Brain pericyte (primary cell): ENCODE measurements around the gene GRPR.

Source experiments
- DNase-seq: peaks from one replicate; pipeline ENCODE4 v3.0.0-alpha.2; 2012; ENCODE audit warnings: low read depth, low spot score

GRPR gene

DNA sequence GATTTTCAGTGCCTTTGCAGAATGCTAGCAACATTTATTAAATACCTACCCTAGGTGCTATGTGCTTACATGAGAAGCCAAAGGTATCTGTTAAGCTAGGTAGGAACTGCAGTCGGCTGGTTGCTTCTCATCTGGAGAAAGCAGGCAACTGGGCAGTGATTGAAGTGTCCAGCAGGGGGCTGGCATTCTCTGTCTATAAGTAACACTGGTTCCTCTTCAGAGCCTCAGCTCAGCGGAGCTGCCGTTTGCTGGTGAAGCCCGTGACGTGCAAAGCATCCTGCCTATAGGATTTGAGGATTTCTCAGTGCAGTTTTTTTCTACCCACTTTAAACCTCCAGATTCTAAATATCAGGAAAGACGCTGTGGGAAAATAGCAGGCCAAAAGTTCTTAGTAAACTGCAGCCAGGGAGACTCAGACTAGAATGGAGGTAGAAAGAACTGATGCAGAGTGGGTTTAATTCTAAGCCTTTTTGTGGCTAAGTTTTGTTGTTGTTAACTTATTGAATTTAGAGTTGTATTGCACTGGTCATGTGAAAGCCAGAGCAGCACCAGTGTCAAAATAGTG is at the start of gene GRPR:
GRPR (plus strand) TSS at position 344 of the 565 bp plus-strand sequence. CDS start 389 bp downstream, outside the sequence.
- DNase-seq, result peak; percentile 12

DNA sequence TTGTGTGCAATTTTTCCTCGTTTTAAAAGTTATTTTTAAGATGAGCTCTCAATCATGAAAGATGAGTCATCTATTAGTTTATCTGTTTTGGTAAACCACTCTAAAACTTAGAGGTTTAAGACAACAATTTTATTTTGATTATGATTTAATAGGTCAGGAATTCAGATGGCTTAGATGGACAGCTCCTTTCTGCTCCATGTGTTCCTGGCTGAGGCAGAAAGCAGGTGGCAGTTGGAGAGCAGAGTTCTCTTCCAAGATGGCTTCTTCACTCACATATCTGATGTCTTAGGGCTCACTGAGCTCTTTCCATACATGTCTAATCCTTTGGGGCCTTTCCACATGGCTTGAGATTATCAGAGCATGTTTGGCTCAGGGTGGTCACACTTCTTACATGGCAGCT is 48.3 kb upstream of the GRPR start:
- no peak for DNase-seq

DNA sequence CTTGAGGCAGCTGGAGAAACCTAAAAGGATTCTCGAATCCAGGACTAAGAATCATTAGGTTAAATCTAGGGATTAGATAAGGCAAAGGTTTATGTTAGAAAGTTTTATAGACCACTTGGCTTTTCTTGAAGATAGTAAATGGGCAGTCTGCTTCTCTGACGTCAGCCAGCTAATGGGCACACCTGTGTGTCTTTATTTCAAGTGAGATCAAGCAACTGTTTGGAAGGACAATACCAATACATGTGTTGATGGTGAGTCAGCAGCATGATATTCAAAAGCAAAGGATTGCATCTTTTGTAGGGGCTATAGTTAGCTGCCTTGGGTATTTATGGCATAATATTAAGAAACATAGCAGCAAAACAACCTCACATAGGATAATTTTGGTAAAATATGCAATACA is 46.5 kb upstream of the GRPR start:
- DNase-seq, result no peak

DNA sequence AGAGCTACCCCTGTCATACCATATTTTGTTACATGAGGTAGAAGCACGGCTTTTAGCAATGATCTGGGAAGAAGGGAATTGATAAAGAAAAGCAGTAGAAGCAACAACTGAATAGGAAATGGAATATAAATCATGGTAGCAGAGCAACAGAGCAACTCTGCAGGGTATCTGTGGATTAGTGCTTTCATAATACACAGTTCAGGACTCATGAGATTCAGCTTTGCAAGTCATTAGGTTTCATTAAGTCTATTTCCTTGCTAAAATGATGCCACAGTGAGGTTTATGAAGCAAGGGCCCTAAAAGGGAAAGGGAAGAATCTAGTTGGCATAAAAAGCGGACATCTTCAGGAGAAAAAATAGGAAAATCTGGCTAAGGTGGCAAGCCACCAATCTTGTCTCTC is 45.6 kb upstream of the GRPR start:
- DNase-seq, result no peak

DNA sequence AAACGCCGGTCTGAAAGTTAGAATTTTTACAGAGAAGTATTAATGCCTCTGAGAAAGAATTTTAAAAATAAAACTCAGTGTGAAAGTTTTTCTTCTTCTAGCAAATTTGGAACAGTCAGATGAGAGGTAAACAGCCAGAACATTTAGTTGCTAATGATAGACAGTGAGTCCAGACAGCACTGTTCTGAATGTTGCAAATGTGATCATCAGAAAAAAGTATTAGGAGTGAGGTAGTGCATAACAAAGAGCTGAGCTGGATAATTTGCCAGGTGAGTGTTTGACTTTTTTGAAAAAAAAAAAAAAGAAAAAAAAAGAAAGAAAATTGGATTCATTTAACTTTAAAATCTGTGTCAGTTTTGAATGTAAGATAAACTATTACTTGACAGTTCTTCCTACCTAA is 42.0 kb upstream of the GRPR start:
- DNase-seq, result no peak

DNA sequence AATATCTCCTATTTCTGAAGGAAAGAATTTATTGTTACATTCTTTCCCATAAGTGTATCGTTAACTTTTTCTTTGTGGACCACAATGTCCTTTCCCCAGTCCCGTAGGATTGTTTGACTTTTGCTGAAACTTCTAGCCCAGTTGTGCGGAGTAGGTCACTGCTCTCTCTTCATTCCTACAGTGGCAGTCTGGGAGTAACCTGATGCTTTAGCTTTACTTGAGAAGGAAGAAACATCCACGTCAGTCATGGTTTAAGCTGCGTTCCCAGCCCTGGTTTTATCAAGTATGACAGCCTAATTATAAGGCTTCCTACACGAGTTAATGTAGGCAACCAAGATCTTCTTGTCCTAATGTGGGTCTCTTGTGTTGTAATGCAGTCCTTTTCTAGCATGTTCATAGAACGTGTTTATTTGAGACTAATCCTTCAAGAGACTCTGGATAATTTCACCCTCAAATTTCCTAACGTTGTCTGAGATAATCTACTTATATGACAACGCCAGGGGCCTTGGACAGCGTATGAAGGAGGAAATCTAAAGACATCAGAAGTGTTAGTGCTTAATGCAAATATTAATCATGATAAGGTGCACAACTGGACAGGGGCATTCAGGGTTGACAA is 40.8 kb upstream of the GRPR start:
- DNase-seq, result no peak

DNA sequence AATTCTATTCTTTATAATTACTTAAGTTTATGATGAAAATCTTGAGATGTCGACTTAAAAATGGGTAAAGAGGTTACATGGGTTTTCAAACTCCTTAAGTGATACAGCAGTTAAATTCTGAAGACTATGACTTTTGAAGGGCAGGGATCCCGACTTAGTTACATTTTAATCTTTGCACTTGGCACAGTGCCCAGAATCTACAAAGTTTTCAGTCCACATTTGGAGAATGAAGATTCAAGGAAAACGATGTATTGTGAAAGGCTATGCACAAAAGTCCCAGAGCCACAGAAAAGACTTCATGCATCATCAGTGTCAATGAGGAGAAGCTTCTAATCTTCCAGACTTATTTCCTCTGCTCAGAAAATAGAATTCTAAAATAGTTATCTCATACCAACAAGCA is 36.3 kb upstream of the GRPR start:
- DNase-seq, result no peak

DNA sequence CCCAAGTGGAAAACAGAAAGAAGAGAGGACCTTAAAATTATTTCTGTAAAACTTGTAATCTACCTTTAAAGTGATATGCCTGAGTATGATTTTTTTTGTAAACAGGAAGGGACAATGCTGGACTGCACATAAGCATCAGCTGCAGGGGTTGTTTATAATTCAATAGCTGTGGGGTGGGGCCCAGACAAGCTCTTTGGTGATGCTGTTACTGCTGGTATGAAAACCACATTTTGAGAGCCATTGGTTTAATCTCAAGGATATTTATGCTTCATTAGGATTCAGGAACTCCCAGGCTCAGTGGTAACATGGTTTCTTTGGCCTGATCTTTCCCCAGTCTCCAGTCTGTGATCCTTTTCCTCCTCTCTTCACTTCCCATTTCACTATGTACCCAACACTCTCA is 34.3 kb upstream of the GRPR start:
- no peak for DNase-seq

DNA sequence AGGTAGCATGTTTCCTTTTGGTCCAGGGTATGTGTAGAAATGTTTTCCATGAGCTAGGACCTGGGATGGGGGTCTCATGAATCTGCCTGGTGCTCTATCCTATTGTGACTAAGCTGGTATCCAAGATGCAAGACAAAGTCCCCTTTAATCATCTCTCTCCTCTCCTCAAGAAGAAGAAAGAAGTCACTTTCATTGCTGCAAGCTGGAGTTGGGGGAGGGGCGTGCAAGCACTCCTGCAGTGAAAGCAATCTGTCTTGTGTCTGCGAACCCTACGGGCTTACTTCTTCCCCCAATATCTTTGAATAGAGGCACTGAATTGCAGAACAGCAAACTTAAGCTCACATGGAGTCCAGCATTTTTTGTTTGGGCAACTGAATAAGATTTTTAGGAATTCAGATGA is 27.2 kb upstream of the GRPR start:
- no peak for DNase-seq

DNA sequence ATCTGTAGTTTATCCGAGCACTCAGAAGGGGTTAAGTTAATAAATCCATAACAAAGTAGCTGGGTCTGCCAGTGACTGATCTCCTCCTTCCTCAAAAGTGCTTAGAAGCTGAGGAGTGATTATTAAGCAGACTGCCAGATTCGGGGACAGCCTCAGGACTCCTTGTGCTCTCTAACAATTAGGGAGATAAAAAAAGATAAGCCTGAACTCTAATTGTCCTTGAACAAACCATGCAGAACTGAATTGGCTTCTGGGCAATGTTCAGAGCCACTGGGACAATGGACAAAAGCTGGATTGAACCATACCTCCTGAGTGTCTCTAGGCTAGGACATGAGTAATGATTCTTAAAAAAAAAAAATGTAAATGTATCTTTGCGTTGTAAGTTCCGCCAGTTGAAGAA is 22.7 kb upstream of the GRPR start:
- no peak for DNase-seq

DNA sequence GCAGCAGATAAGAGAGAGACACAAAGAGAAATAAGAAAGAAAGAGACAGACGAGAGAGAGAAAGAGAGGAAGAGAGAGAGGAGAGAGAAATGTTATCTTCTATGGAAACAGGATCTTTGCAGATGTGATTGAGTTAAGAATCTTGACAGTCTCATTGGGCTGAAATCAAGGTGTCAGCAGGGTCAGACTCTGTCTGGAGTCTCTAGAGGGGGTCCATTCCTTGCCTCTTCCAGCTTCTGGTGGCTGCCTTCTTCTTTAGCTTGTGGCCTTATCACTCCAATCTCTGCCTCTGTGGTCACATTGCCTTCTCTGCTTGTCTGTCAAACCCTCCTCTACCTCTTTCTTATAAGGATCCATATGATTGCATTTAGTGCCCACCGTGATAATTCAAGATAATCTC is 21.8 kb upstream of the GRPR start:
- DNase-seq, result no peak

DNA sequence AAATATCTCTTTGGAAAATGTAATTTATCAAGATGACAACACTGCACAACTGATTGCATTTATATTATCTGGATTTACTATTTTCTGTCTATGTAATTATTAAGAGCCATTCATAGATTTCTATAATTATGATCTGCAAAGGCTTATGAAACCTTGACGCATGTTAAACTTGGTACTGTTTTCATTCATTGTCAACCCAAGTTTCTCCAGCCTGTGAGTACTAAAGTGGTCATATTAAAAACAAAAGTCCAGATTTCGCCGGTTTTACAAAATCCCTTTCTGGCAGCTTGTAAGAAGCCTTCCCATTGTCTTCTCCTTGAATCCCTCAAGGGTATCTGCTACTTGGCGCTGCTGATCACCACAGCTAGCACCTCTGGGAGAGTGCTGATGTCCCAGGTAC is 19.7 kb upstream of the GRPR start:
- DNase-seq, result no peak

DNA sequence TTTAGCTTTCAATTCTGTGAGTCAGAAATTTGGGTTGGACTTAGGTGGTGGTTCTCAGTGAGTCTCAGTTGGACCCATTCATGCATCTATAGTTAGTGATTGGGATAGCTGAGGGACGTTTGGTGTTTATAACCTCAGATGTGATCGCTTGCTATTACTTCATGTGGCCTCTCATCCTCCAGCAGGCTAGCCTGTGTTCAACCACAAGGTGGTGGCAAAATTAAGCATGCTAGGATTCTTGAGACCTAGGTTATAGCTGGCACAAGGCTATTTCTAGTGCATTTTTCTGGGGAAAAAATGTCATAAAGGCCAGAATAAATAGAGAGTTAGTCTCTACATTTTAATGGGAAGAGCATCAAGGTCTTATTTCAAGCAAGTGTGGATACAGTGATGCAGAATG is 10.9 kb upstream of the GRPR start:
- DNase-seq, result no peak

DNA sequence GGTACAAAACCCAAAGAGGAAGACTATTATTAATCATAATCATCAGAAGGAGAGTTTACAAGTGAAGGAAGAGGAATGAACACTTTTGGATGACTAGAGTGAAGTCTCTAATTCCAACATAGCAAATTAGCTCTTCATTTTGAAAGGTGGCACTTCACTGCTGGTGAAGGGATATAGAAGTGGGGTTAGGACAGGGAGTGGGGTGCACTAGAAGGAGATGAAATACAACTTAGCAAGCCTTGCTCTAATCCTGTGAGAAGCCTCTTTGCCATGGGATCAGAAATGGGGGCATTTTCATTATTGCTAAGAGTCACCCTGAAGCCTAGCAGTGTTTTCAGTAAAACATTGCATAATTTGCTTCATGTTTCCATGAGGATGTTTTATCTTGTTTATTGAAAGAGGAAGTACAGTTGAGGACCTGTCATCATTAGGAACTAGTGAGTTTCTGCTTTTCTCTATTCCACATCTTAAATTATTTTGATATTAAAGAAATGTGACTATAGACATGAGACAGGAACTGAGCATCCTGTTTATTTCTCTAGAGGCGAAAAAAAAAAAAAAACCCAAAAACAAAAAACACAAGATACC is 9.3 kb upstream of the GRPR start:
- no peak for DNase-seq

DNA sequence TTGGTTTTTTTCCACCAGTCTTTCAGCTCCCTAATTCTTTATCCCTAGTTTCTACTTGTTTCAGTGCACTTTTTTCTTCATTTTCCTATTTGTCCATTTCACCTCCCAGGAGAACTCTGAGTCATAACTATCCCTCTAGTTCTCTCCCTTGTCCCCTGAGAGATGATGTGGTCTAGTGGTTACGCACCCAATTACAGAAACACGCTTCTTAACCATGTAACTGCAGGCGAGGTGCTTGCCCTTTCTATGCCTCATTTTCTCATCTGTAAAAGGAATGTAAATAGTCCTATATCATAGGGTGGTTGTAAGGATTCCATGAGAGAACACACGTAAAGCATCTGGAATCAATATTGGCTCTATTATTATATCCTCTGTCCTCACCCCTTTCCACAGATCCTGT is 8.8 kb upstream of the GRPR start:
- DNase-seq, result peak; percentile 83

DNA sequence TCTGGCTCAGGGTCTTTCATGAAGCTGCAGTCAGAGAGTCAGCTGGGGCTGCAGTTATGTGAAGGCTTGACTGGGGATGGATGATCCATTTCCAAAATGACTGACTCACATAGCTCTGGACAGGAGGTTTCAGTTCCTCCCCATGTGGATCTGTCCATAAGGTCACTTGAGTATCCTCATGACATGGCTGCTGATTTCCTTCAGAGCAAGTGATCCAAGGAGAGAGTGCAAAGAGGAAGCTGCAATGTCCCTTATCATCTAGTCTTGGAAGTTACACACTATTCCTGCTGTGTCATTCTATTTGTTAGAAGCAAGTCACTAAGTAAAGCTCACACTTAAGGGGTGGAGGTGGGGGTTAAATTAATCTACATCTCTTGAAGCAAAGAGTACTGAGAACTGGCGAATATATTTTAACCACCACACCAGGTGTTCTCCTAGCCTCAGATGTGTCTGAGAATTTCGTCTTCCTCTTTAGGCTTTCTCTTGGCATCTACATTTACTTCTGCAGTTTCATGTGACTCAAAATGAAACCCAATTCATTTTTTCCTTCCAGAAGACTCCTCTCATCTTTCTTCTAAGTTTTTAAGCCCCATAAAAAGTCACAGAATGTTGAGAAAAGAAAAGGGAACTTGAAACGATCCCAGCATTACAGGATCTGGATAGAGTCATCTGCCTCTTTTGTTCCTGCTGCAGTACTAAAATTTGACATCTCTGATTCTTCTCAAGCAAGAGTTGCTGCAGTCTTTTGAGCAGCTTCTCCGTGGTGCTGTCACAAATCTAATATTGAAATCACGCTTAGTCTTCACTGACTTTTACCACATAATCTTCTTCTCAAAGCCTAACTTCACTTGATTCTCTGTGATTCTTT is 3.8 kb upstream of the GRPR start:
- DNase-seq, result no peak

DNA sequence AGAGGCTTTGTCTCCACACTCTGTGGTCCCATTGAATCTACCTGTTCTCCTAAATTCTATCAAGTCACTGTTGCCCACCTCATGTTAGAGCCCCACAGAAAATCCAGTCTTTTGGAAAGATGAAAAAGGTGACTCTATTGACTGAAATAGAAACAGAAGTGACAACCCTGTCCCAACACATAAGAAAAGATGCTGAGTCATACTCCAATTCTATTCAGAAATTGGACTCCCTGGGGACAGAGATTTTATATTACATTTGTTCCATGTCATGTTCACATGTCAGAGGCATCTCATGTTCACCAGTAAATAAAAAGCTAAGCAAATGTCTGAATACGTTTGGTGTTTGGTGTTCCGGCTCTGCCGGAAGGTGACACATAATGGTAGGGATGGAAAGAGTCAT is 2.9 kb upstream of the GRPR start:
- no peak for DNase-seq

DNA sequence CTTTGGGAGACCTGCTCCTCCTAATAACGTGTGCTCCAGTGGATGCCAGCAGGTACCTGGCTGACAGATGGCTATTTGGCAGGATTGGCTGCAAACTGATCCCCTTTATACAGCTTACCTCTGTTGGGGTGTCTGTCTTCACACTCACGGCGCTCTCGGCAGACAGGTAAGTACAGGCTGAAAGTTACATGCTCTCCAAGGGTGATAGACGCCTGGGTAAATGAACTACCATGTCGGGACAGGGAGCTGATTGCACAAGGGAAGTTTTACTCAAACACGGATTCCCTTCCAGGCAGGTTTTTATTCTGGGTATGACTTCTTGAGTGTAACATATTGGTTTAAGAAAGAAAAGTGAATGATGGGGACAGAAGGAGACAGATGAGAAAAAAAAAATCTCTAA is 836 bp downstream of the GRPR start:
- DNase-seq, result no peak

DNA sequence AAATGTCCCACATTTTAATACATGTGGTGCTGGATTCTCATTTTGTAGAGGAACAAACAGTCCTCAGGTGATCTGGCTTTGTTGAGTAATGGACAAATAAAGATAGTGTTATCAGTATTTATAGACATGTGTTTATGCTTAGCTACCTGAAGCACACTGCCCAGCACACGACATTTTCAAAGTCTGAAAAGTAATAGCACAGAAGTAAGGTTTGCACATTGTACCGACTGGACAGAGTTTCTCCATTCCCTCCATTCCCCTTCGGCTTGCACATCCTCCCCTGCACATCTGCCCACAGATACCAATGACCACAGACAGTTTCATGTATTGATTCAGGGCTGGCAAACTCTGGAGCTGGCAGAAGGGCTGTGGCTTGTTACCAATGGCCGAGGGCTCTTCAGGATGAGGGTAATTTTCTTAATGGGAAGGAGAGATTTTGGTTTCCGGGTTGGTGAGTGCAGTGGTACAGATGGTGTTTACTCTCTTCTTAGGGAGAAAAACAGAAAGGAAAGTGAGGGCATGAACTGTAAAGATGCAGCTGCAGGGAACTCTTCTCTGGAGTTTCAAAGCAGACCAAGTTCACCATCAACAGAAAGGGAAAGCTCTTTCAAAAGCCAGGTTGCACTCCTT is 2.3 kb downstream of the GRPR start:
- DNase-seq, result no peak

DNA sequence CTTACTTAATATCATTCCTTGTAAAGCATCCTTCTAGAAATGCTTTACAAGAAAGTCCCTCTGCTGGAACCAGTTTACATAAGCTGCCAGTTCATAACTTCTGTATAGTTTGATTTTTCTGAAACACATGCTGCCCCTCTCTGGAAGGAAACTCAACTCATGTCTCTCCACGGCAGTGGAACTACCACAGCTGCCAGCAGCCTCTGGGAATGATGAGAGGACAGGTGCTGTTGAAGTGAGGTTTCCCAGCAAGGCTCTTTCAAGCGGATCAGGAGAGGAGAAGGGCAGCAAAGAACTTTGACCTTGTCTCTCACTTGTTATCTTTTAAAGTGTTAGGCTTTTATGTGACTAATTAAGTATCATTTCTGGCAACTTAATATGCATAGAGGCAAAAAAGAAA is 7.3 kb downstream of the GRPR start:
- no peak for DNase-seq

DNA sequence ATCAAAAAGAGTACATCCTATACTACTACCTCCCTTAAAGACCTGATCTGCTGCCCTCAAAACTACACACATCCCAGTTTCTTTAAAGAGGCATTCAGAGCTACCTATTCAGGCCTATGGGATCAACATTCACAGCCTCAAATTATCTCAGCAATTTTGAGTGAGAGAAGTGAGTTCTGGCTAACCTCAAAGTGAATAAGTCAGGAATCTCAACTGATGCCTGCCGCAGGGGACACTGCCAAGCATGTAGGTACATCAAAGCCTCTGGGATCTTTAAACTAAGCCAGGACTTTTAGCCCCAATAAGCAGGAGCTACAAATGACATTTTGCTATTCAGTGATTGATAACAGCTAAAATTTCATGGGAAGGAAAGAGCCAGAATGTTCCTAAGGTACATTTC is 11.6 kb downstream of the GRPR start:
- no peak for DNase-seq

DNA sequence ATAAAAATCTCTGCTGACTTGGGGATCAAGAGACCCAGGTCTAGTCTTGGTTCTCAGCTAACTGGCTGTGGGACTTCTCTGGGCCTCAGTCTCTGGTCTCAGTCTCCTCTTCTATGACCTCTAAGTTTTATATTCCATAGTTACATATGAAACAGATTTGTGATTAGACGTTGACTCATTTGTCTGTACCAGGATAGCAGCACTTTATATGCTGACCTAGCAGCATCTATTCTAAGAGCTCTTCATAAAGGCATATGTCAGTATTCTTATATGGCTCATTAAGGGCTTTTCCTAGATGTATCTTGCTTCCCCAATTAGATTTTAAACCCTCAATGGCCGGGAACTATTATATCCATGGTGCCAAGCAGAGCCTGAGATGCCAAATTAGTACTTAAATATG is 12.7 kb downstream of the GRPR start:
- no peak for DNase-seq
